NCI-H1694 treated with DMSO at 0.1 percent for 48 hours (cell line): ENCODE results near the gene NCKIPSD.
A peak's percentile ranks its signal among the peaks of the same experiment; 100 is the strongest.

Source experiments
- DNase-seq: peaks from one replicate; lab custom pipeline; 2025; lab: John Stamatoyannopoulos, UW

Gene NCKIPSD

DNA sequence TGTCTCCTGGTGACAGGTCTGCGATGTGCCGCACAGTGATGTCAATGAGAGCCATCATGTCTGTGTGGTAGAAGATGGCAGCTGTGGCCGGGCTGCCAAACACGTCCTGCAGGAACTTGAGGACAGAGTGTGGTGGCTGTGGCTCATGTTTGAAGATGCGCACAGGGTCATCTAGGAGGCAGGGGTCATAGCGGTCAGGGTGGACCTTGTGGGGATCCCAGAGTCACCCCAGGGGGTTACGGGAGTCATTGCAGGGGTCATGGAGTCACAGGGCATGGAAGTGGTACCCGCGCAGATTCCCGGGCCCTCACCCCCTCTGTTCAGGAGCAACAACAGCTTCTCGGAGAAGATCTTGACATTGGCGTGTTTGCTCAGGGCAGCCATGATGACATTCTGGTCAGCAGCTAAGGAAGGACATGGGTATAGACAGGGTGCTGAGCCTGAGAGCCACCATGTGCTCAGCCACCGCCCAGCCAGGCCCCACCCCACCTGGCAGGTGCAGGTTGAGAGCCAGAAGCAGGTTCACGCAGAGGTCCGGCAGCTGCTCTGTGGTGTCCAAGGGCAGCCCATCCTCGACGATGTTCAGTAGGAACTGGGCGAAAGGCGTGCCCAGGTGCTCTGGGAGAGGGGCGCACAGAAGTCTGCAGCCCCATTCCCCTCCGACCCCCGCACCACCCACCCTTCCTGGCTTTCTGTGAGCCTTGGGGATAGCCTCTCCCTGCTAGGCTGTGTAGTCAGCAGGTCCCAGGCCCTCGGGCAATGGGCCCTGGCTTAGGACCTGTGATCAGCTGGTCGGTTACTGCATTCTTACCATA lies 6.9 kb downstream of the NCKIPSD start:
- DNase-seq = no peak

DNA sequence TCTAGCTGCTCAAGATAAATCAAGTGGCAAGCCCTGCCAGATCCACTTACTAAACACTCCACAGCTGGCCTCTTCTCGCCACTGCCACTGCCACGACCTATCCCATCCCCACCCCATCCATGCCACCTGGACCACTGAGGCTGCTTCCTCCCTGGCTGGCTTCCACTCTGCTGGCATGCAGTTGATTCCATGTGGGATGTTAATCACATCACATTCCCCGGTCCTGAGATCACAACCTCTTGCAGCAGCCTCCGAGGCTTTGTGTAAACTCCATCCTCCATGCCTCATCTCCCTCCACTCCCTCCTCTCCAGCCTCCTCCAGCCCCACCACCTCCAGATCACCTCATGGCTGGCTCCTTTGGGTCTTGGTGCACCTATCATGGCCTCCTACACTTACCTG lies 7.7 kb downstream of the NCKIPSD start:
- DNase-seq = no peak

GRCh38 chr3:48674505-48674904 lies 11.2 kb downstream of the NCKIPSD start:
- DNase-seq = no peak

DNA sequence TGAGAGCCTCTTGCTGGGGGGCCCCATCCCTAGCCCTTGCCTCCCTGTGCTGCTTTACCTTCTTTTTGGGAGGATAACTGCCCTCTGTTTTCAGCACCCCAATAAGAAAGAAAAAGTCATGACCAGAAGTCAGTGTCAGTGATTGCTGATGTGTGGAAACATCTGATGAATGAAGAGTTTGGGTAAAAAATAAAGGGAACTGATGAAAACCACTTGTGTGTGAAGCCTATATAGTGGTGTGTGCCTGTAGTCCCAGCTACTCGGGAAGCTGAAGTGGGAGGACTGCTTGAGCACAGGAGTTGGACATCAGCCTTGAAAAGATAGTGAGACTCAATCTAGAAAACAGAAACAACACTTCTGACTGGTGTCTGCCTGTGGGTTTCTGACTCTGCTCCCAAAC lies 13.2 kb downstream of the NCKIPSD start:
- DNase-seq = no peak

DNA sequence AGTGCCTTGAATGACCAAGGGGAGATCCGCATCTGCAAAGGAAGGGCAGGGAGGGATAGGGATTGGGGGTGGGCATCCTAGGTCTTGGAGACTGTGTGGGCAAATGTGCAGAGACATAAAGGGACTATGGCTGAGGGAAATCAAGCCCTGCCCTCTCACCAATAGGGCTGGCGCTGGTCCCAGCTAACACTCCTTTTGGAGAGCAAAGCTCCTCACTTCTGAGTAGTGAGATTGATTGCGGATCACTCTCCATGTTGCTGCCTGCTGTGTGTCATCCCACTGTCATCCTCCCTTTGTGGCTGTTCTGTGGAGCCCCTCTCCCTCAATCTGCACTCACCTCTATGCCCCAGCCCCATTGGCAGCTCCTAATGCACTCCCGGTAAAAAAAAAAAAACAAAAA lies 20.8 kb downstream of the NCKIPSD start:
- DNase-seq = no peak

DNA sequence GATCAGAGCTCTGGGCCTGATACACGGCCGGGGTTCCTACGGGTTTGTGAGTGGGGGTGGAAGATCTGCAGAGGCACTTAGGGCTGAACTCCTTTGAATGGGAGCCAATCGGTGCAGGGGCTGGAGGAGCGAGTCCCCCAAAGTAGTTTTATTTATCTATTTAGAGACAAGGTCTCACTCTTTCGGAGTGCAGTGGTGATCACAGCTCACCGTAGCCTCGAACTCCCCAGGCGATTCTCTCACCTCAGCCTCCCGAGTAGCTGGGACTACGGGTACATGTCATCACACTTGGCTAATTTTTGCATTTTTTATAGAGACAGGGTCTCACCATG lies 21.4 kb downstream of the NCKIPSD start:
- no peak for DNase-seq

GRCh38 chr3:48663489-48664312 lies 22.0 kb downstream of the NCKIPSD start:
- peak; percentile 78 for DNase-seq

- peak; percentile 44 for DNase-seq
These were observed 22.8 kb downstream of the NCKIPSD start, which contains the start of gene CELSR3 for GRCh38 chr3:48662753-48663488. CELSR3 (minus strand) TSS chr3:48662886; CDS start chr3:48662634, 252 bp downstream.

DNA sequence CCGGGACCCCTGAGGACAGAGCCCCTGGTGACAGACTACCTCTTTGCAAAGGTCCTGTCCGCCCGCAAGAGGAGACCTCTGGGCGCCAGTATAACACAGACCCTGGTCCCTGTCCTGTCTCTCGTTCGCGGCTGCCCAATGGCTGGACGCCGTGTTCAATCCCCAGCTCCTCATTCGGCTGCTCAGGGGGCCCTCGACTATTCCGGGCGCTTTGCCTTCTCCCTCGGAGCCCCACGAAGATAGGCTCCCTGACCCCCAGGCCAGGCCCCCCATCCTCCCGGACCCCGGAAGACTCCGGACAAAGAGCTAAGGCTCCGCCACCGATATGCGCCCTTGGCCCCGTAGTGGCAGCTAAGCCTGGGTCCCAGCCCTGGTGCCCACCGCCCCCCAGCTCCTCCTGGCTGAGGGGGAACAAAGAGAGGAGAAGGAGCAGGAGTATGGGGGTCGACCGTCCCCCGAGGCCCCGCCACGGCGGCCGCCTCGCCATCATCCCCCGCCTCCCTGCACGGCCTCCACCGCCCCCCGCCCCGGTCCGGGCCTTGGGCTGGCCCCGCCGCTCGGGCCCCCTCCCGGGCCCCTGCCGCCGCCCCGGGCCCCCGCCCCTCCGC lies 23.5 kb downstream of the NCKIPSD start:
- no peak for DNase-seq

DNA sequence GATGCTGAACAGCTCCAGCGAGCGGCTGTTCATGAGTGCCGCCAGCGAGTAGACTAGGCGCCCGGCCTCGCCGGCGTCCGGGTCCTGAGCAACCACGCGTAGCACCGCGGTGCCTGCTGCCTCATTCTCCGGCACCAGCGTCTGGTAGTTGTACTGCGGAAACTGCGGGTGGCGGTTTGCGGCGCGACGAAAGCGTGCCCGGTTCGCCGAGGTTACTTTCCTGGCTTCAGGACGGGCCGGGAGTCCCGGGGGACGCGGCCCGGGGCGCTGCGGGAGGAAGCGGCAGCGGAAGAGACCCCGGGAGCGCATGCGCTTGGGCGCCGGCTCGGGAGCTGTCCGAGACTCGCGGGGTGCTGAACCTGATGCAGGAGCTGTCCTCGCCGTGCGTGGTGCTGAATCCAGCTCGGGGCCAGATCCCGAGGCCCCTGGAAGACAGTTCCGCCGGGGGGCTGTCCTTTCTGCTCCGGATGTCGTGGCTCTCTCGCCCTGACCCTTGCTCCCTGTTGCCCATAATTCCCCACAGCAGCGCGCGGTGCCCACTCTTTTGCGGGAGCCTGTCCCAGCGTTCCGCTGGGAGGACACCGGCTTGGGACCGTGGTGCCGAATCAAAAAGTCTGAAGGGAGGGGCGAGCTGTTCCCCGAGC lies 24.1 kb downstream of the NCKIPSD start:
- DNase-seq = no peak

- no peak for DNase-seq
These were observed 24.8 kb downstream of the NCKIPSD start for GRCh38 chr3:48660800-48661400.

DNA sequence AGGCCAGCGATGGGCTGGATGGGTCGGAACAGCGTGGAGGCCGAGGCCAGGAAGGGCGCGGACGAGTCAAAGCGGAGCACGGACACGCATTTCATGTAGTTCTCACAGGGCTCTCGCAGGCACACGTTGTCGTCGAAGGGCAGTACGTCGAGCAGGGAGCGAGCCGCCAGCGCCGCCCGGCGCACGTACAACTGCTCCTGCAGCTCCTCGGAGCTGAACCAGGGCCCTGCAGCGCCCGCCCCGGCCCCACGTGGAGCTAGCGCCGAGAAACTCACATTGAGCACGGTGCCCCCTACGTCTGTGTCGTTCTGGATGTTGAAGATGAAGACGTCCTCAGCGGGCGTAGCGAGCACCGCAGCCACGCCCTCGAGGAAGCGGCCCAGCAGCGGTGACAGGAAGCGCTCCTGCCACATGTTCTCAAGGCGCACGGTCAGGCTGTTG lies 28.9 kb downstream of the NCKIPSD start:
- DNase-seq = no peak

- no peak for DNase-seq
These were observed 29.5 kb downstream of the NCKIPSD start for GRCh38 chr3:48656061-48656840.

GRCh38 chr3:48655606-48656005 lies 30.1 kb downstream of the NCKIPSD start:
- DNase-seq = no peak

GRCh38 chr3:48655063-48655462 lies 30.7 kb downstream of the NCKIPSD start:
- no peak for DNase-seq

DNA sequence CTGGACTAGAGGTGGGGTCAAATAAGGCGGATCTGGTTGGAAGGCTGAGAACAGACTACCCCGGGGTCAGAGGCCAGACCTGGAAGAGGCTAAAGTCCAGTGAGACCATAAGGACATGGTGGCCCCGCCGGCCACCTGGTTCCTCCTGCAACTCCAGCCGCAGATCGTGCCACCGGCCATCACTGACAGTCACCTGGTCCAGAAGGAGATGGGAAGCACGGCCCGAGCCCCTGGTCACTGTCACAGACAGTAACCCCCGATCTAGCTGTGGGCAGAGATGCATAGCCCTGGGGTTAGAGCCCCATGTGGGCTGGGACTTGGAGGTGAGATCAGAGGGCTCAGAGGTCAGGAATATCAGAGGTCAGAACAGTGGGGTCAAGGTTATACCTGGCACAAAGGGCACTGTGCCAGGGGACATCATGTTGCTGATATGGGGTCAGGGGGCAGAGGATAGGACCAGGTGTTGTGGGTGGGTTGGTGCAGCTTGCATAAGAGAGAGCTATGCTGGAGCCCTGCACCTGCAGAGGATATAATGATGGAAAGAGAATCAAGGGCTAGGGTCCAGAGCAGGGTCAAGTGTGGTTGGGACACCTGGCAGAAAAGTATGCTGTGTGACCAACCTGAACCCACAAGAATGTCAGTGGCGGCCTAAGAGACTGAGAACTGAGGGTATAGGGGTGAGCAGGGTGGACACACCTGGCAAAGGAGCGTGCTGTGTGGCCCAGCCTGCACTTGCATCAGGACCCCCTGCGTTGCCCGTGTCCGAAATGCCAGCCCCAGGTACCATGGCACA lies 32.6 kb downstream of the NCKIPSD start:
- no peak for DNase-seq

- DNase-seq = no peak
These were observed 33.9 kb downstream of the NCKIPSD start for GRCh38 chr3:48651771-48652170.

GRCh38 chr3:48650723-48651122 lies 35.0 kb downstream of the NCKIPSD start:
- no peak for DNase-seq

DNA sequence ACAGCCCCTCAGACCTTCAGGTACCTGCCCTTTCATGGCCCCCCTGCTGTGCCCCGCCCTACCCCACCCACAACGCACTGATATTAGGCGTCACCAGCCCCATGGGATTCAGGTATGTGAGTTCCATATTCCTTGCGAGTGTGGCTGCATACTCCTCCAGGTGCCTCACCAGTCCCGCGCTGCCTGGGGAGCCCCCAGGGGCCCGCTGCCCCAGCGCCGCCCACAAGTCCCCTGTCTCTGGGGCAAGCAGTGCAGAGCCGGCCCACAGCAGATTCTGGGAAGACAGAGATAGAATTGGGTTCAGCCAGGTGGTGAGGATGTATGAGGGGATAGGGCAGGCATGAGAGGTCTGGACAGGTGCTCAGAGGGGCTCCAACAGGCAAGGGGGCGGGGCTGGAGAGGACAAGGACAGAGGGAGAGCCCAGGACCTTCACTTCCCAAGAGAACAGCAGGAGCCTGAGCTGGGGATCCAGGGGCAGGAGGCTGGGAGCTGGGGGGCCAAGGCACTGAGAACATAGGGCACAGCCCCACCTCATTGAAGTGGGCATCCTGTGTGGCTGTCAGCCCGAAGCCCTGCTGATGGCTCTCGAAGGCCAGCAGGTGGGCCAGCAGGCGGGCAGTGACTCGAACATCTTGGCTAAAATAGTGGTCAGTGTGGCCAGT lies 37.4 kb downstream of the NCKIPSD start:
- DNase-seq = no peak
